Measurements from ENCODE around the gene CSGALNACT2. TPM values are rescaled to one million over a fixed set of nuclear protein-coding genes. Genes with fewer than 3 reads are reported as not detected.

Gene CSGALNACT2
- total and polyA plus RNA-seq, 9 of the 15 experiments (the other 6 are each of a cell fraction or from before 2014, with no cell fraction given): 1.4 to 7.3 (median 3.5) TPM

- Histone ChIP-seq H3K36me3 (ENCODE audit: control insufficient read depth, insufficient read depth, low read length) (no peaks in the 10 kb centered on the region), H3K4me3 (no peak overlapping the region), H3K27ac (ENCODE audit: extremely low read depth, low read depth, low read length) (no peak overlapping the region), H3K79me2 (ENCODE audit: control insufficient read depth, insufficient read depth, low read length) (no peaks in the 10 kb centered on the region), H3K9me3 (replicated peaks; ENCODE audit: control insufficient read depth, insufficient read depth, low read depth, low read length) (no peaks in the 10 kb centered on the region), H3K9me1 (ENCODE audit: control insufficient read depth, insufficient read depth, low read length) (no peaks in the 10 kb centered on the region), H2AFZ (ENCODE audit: low read depth, low read length) (no peak overlapping the region), H3K27me3 (ENCODE audit: control insufficient read depth in 2 of 2, insufficient read depth in 2 of 2, low read length in 2 of 2) (no peaks in the 10 kb centered on the region; a peak in 1 of 5 replicates), H3K4me2 (ENCODE audit: insufficient read depth, low read length) (no peak overlapping the region), H3K9ac (ENCODE audit: insufficient read depth in 1 of 2, low read depth in 2 of 2, low read length in 2 of 2) (no peak overlapping the region), H4K20me1 (replicated peaks; ENCODE audit: control insufficient read depth, insufficient read depth, low read length) (no peaks in the 10 kb centered on the region), H3K4me1 (replicated peaks in 1 of 2; ENCODE audit: control insufficient read depth in 2 of 2, insufficient read depth in 2 of 2, low read length in 2 of 2) (peaks cover 0 to 7% of the 10 kb centered on the region in 2 experiments; a peak in 2 of 5 replicates)
- FAIRE-seq (no peak), ATAC-seq (no peak), DNase-seq (ENCODE audit: extremely low read depth in 1 of 4, low spot score in 3 of 4) (no peak)
- ChIA-PET POLR2A (interaction anchor here (1.0 kb wide), 1 partner anchor 13 kb away, joined by 4 read pairs; no protein-coding TSS in a partner anchor), CTCF (ENCODE audit: low intra/inter-chr PET ratio) (no interaction called here)
- TF ChIP-seq ATF3 (IDR thresholded peaks at IDR 0.05) (no peak), ATF3 (CRISPR knock-in tag; conservative IDR thresholded peaks at IDR 0.05) (no peak), TCF15 (CRISPR knock-in tag; IDR thresholded peaks at IDR 0.05) (no peak), PTTG1 (tag; IDR thresholded peaks at IDR 0.05; ENCODE audit: low read depth) (no peak), RNF2 (IDR thresholded peaks at IDR 0.05) (no peak), ZNF146 (CRISPR knock-in tag; IDR thresholded peaks at IDR 0.05; ENCODE audit: unreplicated experiment) (no peak), IRF9 (tag; IDR thresholded peaks at IDR 0.05) (no peak), STAG1 (CRISPR knock-in tag; IDR thresholded peaks at IDR 0.05; ENCODE audit: borderline replicate concordance) (no peak), EGR1 (conservative IDR thresholded peaks at IDR 0.05) (no peak), RERE (CRISPR knock-in tag; IDR thresholded peaks at IDR 0.05; ENCODE audit: borderline replicate concordance) (no peak), MYBL2 (IDR thresholded peaks at IDR 0.05; ENCODE audit: low read depth) (no peak), MYBL2 (CRISPR knock-in tag; IDR thresholded peaks at IDR 0.05; ENCODE audit: borderline replicate concordance) (no peak), ETV5 (CRISPR knock-in tag; IDR thresholded peaks at IDR 0.05; ENCODE audit: low read depth) (no peak), GABPA (tag; conservative IDR thresholded peaks at IDR 0.05; ENCODE audit: low read depth) (no peak)
- WGBS (ENCODE audit: insufficient coverage, low coverage, missing lambda C conversion rate): 9% methylated on average over 1 of the region's 1 CpG
- no TSS peak for BruUV-seq (replicated peaks)
- intact Hi-C loops (cut with micrococcal nuclease) (no loop called here), in situ Hi-C loops (cut with MboI) (no loop called here)
Observed at GRCh38 chr10:43188702-43189101, 50.5 kb downstream of the CSGALNACT2 start.
